Lower lobe of right lung (tissue), 2 donors: ENCODE data around the gene MMP24. TPM values are rescaled to one million over a fixed set of nuclear protein-coding genes. Genes with fewer than 3 reads are reported as not detected.

Experiments
- ATAC-seq, 2 donors: fragments of 200-7000 bp; cut with Tn5 transposase; one replicate each; pipeline ENCODE4 v1.9.1; 2020 to 2022; ENCODE audit warnings: mild to moderate bottlenecking in 2 of 2, moderate library complexity in 2 of 2
- DNase-seq: peaks from one replicate; pipeline ENCODE4 v3.0.0-alpha.2; 2020
- H3K27ac ChIP-seq: fragments of 200-600 bp; one replicate; pipeline ENCODE4 v1.8.0; 2022
- H3K27me3 ChIP-seq: fragments of 200-600 bp; one replicate; pipeline ENCODE4 v1.8.0; 2022; ENCODE audit warnings: low read depth
- H3K36me3 ChIP-seq: fragments of 200-600 bp; one replicate; pipeline ENCODE4 v1.8.0; 2022; ENCODE audit warnings: mild to moderate bottlenecking
- H3K4me1 ChIP-seq: fragments of 200-600 bp; one replicate; pipeline ENCODE4 v1.8.0; 2022
- H3K4me3 ChIP-seq: fragments of 200-600 bp; one replicate; pipeline ENCODE4 v1.8.0; 2022; ENCODE audit warnings: mild to moderate bottlenecking
- H3K9me3 ChIP-seq: fragments of 200-600 bp; one replicate; pipeline ENCODE4 v1.8.0; 2022
- CTCF ChIP-seq: fragments of 200-600 bp; IDR thresholded peaks from one replicate; pipeline ENCODE4 v1.8.0; 2022; ENCODE audit warnings: antibody characterized with exemption, mild to moderate bottlenecking
- intact Hi-C: fragments of 100-400 bp; cut with DNase I; formaldehyde crosslinking; loops from one replicate; pipeline ENCODE4 v1.11.0; 2022
- total RNA-seq: library from RNA; stranded (reverse); fragmentation: NEBNext Ultra II Directional; extraction: Animal tissue kit (Norgen Biotek cat#: 25700); gene quantifications from one replicate; pipeline ENCODE4 v1.2.1, GENCODE V29; 2021
- donor health status: DM: no; HTN: yes; CAD: no; lungs with severe emphysema.

MMP24 gene
- total RNA-seq, 1 donor from 2014 or later, result 5.3 TPM

GRCh38 chr20:35276408-35276807, 49.9 kb downstream of the MMP24 start:
- Histone ChIP-seq H3K27me3 (no peaks in the 10 kb centered on the region), H3K4me3 (peak overlapping the region; percentile 79), H3K36me3 (peaks cover 69% of the 10 kb centered on the region), H3K4me1 (peaks cover 20% of the 10 kb centered on the region), H3K9me3 (no peaks in the 10 kb centered on the region), H3K27ac (peak overlapping the region; percentile 99)
- ATAC-seq (no peak), DNase-seq (no peak)
- no peak for TF ChIP-seq CTCF
- intact Hi-C loops, result no loop called here

- no peak for ATAC-seq
- H3K36me3 ChIP-seq, result peaks cover 65% of the 10 kb centered on the region
- peak overlapping the region; percentile 79 for H3K4me3 ChIP-seq
Measured at GRCh38 chr20:35277127-35277526, 50.6 kb downstream of the MMP24 start.

GRCh38 chr20:35277531-35278395, 51.3 kb downstream of the MMP24 start, which contains the start of gene MMP24OS:
TSS of gene MMP24OS (minus strand) at chr20:35278122. CDS start at chr20:35277929, 193 bp downstream.
- Histone ChIP-seq H3K27me3 (no peaks in the 10 kb centered on the region), H3K36me3 (peaks cover 67% of the 10 kb centered on the region), H3K4me1 (peaks cover 22% of the 10 kb centered on the region), H3K4me3 (peak within 1 kb of the TSS; percentile 79), H3K27ac (peak within 1 kb of the TSS; percentile 99), H3K9me3 (no peaks in the 10 kb centered on the region)
- intact Hi-C loops, result no loop called here
- peak; percentile 30 for TF ChIP-seq CTCF
- DNase-seq (peak; percentile 95), ATAC-seq (peak; percentile 97 to 98)

More at GRCh38 chr20:35277127-35277526, 50.6 kb downstream of the MMP24 start:
- DNase-seq, result no peak
- no peaks in the 10 kb centered on the region for H3K9me3 ChIP-seq
- H3K27ac ChIP-seq, result peak overlapping the region; percentile 99
- H3K27me3 ChIP-seq, result no peaks in the 10 kb centered on the region
- intact Hi-C loops, result no loop called here
- no peak for TF ChIP-seq CTCF
- H3K4me1 ChIP-seq, result peaks cover 20% of the 10 kb centered on the region

GRCh38 chr20:35279040-35279439, 52.5 kb downstream of the MMP24 start:
- ATAC-seq, result no peak

More at GRCh38 chr20:35279040-35279439, 52.5 kb downstream of the MMP24 start:
- H3K27ac ChIP-seq, result peak overlapping the region; percentile 99
- intact Hi-C loops, result no loop called here
- H3K27me3 ChIP-seq, result no peaks in the 10 kb centered on the region
- no peak for DNase-seq
- peaks cover 61% of the 10 kb centered on the region for H3K36me3 ChIP-seq
- H3K4me3 ChIP-seq, result no peak overlapping the region
- H3K4me1 ChIP-seq, result peaks cover 35% of the 10 kb centered on the region
- TF ChIP-seq CTCF, result no peak
- H3K9me3 ChIP-seq, result no peaks in the 10 kb centered on the region
